ENCODE results near the gene TH. TPM values are rescaled to one million over a fixed set of nuclear protein-coding genes. Genes with fewer than 3 reads are reported as not detected.

Gene TH
- total RNA-seq, 1 donor from 2014 or later = not detected

GRCh38 chr11:2142762-2143202, 28.8 kb downstream of the TH start:
- DNase-seq (ENCODE audit: low read depth, low spot score) = no peak

- no peak for DNase-seq (ENCODE audit: low read depth, low spot score)
Observed at GRCh38 chr11:2142300-2142759, 29.3 kb downstream of the TH start.

- no peak for DNase-seq (ENCODE audit: low read depth, low spot score)
Observed at GRCh38 chr11:2140411-2141400, 30.9 kb downstream of the TH start.

- DNase-seq (ENCODE audit: low read depth, low spot score) = no peak
Observed at GRCh38 chr11:2139621-2140337, 31.8 kb downstream of the TH start.

GRCh38 chr11:2139123-2139521, 32.5 kb downstream of the TH start, which contains the start of gene IGF2:
Gene IGF2, minus strand, starts transcription at chr11:2139389. Its CDS starts 3,866 bp downstream, at chr11:2135523.
- DNase-seq (ENCODE audit: low read depth, low spot score) = no peak

- DNase-seq (ENCODE audit: low read depth, low spot score) = no peak
Observed at GRCh38 chr11:2138431-2139122, 33.0 kb downstream of the TH start.

GRCh38 chr11:2138068-2138430, 33.6 kb downstream of the TH start:
- DNase-seq (ENCODE audit: low read depth, low spot score) = no peak

GRCh38 chr11:2137202-2138067, 34.2 kb downstream of the TH start:
- DNase-seq (ENCODE audit: low read depth, low spot score) = no peak

GRCh38 chr11:2136952-2137201, 34.7 kb downstream of the TH start:
- no peak for DNase-seq (ENCODE audit: low read depth, low spot score)

GRCh38 chr11:2136209-2136951, 35.2 kb downstream of the TH start:
- DNase-seq (ENCODE audit: low read depth, low spot score) = no peak

GRCh38 chr11:2135648-2136201, 35.9 kb downstream of the TH start:
- no peak for DNase-seq (ENCODE audit: low read depth, low spot score)

- no peak for DNase-seq (ENCODE audit: low read depth, low spot score)
Observed at GRCh38 chr11:2135018-2135569, 36.5 kb downstream of the TH start.

- DNase-seq (ENCODE audit: low read depth, low spot score) = no peak
Observed at GRCh38 chr11:2134022-2135010, 37.3 kb downstream of the TH start.

- DNase-seq (ENCODE audit: low read depth, low spot score) = no peak
Observed at GRCh38 chr11:2133241-2134021, 38.2 kb downstream of the TH start.

- no peak for DNase-seq (ENCODE audit: low read depth, low spot score)
Observed at GRCh38 chr11:2132874-2133240, 38.8 kb downstream of the TH start.

GRCh38 chr11:2132246-2132645, 39.4 kb downstream of the TH start:
- DNase-seq (ENCODE audit: low read depth, low spot score) = no peak

GRCh38 chr11:2131371-2132236, 40.0 kb downstream of the TH start:
- DNase-seq (ENCODE audit: low read depth, low spot score) = no peak

Measured in pulmonary artery endothelial cell (primary cell).